Psoas muscle (tissue), 8 donors: Measurements from ENCODE around the gene SLC15A4. TPM values are rescaled to one million over a fixed set of nuclear protein-coding genes. Genes with fewer than 3 reads are reported as not detected.

Experiments
- ATAC-seq, 4 donors: fragments of 200-7000 bp; cut with Tn5 transposase; one replicate each; pipeline ENCODE4 v1.9.1; 2020; ENCODE audit warnings: moderate library complexity in 3 of 4, mild to moderate bottlenecking in 2 of 4
- DNase-seq, 2 donors: peaks; one replicate each; pipeline ENCODE4 v3.0.0-alpha.2; 2020
- H3K27ac ChIP-seq: fragments of 200-600 bp; one replicate; pipeline ENCODE4 v1.8.0; 2022
- H3K27me3 ChIP-seq, 3 donors: fragments of 200-600 bp in 1 of 3; one replicate each; pipeline versions ENCODE4 v1.6.1 to v1.8.0; 2013 to 2022; ENCODE audit warnings: low read length in 2 of 3, mild to moderate bottlenecking in 2 of 3, moderate library complexity in 1 of 3; ENCODE audit not compliant: insufficient read depth in 3 of 3
- H3K36me3 ChIP-seq, 2 donors: fragments of 200-600 bp in 1 of 2; one replicate each; pipeline versions ENCODE4 v1.6.1 to v1.8.0; 2013 to 2022; ENCODE audit warnings: low read depth in 1 of 2, mild to moderate bottlenecking in 1 of 2, moderate library complexity in 1 of 2; ENCODE audit not compliant: insufficient read depth in 1 of 2
- H3K4me1 ChIP-seq: fragments of 200-600 bp; one replicate; pipeline ENCODE4 v1.8.0; 2022
- H3K4me3 ChIP-seq: fragments of 200-600 bp; one replicate; pipeline ENCODE4 v1.8.0; 2022; ENCODE audit warnings: mild to moderate bottlenecking
- H3K9me3 ChIP-seq: fragments of 200-600 bp; one replicate; pipeline ENCODE4 v1.8.0; 2022
- WGBS, 3 donors: extraction: QIAGEN DNeasy Blood & Tissue Kit; methylation state at CpG; one replicate each; pipeline versions ENCODE4 v1.1.6 to v1.1.7; 2013; 5-methylcytosine and 5-hydroxymethylcytosine counted together
- intact Hi-C, 2 donors: fragments of 100-400 bp; cut with DNase I; formaldehyde crosslinking; loops; one replicate each; pipeline versions ENCODE4 v1.11.0 to v1.14.2; 2022
- polyA plus RNA-seq, 3 donors: library from polyadenylated mRNA; stranded (reverse); fragments of 200-250 nt; gene quantifications; one replicate each; pipeline ENCODE4 v1.2.3, GENCODE V29; 2013
- total RNA-seq, 4 donors: library from RNA; stranded (reverse); fragmentation: NEBNext Ultra II Directional in 2 of 4; extraction: Animal tissue kit (Norgen Biotek cat#: 25700) in 2 of 4; gene quantifications; one replicate each; pipeline versions ENCODE4 v1.2.1 to v1.2.4, GENCODE V29; 2021 to 2023
- TF ChIP-seq, protein P1 (sequence below): fragments of 200-600 bp; IDR thresholded peaks from one replicate; pipeline ENCODE4 v1.8.0; 2022; ENCODE audit warnings: antibody characterized with exemption
- donor health status: healthy with polysubstance abuse.
- donor health status: DM: no; HTN: no; CAD: no; lungs with moderate emphysema.
- donor health status: Bipolar disorder and iron deficiency.
- donor health status: healthy.
- donor health status: DM: yes; HTN: yes; CAD: no.
- donor health status: DM: no; HTN: no; CAD: no.
- donor health status: DM: no; HTN: no; CAD: no.
- donor health status: DM: yes; HTN: yes; CAD: no.

The SLC15A4 gene
- total and polyA plus RNA-seq, 7 donors, result 21.9 to 54.0 (median 30.2) TPM

DNA sequence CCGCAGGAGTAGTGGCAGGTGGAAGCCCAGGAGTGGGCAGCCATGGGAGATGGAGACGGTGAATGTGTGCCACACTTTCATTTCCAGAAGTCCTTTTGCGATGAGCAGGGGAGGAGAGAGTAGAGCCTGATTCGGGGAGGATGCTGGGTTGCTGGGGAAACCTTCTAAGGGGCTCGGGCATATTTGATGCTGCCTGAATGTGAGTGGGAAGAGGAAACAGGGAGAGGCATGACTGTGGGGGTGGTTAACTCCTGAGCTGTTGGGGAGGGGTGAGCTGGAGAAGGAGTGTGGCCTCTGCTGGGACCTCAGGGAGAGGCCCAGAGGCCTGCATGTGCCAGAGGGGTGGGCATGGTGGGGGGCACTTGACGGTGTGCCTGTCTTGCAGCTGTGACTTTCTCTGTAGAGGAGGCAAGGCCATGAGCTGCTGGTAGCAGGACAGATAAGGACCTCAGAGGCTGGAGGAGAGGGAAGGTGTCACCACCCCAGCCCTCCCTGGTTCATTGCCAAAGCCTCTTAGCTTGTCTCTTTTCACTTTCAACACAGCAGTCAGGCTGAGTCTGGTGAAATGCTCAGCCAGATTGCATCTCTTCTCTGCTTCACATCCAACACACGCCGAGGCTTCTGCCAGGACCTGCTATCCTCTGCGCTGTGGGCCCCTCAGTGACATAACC lies 40.9 kb upstream of the SLC15A4 start:
- TF ChIP-seq, protein P1, sequence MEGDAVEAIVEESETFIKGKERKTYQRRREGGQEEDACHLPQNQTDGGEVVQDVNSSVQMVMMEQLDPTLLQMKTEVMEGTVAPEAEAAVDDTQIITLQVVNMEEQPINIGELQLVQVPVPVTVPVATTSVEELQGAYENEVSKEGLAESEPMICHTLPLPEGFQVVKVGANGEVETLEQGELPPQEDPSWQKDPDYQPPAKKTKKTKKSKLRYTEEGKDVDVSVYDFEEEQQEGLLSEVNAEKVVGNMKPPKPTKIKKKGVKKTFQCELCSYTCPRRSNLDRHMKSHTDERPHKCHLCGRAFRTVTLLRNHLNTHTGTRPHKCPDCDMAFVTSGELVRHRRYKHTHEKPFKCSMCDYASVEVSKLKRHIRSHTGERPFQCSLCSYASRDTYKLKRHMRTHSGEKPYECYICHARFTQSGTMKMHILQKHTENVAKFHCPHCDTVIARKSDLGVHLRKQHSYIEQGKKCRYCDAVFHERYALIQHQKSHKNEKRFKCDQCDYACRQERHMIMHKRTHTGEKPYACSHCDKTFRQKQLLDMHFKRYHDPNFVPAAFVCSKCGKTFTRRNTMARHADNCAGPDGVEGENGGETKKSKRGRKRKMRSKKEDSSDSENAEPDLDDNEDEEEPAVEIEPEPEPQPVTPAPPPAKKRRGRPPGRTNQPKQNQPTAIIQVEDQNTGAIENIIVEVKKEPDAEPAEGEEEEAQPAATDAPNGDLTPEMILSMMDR, result no peak
- no peak overlapping the region for H3K27ac ChIP-seq
- no peaks in the 10 kb centered on the region for H3K36me3 ChIP-seq
- no peaks in the 10 kb centered on the region for H3K9me3 ChIP-seq
- intact Hi-C loops, result no loop called here
- H3K4me3 ChIP-seq, result no peak overlapping the region
- peaks cover 0 to 2% (median 0%) of the 10 kb centered on the region in 3 donors for H3K27me3 ChIP-seq
- WGBS, 3 donors, result 75 to 78% (median 76%) methylated on average over 9 of the region's 9 CpGs
- DNase-seq (no peak), ATAC-seq (no peak)
- H3K4me1 ChIP-seq, result no peaks in the 10 kb centered on the region

- peaks cover 0 to 2% (median 0%) of the 10 kb centered on the region in 3 donors for H3K27me3 ChIP-seq
- intact Hi-C loops, result no loop called here
- DNase-seq (no peak), ATAC-seq (no peak)
- TF ChIP-seq, protein P1, result no peak
- H3K4me1 ChIP-seq, result no peaks in the 10 kb centered on the region
- H3K4me3 ChIP-seq, result no peak overlapping the region
- 67 to 80% (median 74%) methylated on average over 11 of the region's 11 CpGs for WGBS, 3 donors
- H3K27ac ChIP-seq, result no peak overlapping the region
- no peaks in the 10 kb centered on the region for H3K9me3 ChIP-seq
- no peaks in the 10 kb centered on the region for H3K36me3 ChIP-seq
Observed at GRCh38 chr12:128863957-128864356, 40.2 kb upstream of the SLC15A4 start.

- TF ChIP-seq, protein P1, result no peak
- Histone ChIP-seq H3K4me1 (no peaks in the 10 kb centered on the region), H3K27me3 (no peaks in the 10 kb centered on the region), H3K36me3 (no peaks in the 10 kb centered on the region), H3K27ac (no peak overlapping the region), H3K9me3 (no peaks in the 10 kb centered on the region), H3K4me3 (no peak overlapping the region)
- ATAC-seq, result no peak
- DNase-seq, result no peak
- intact Hi-C loops, result no loop called here
- 79 to 83% (median 83%) methylated on average over 15 of the region's 15 CpGs for whole genome bisulfite sequencing, 3 donors
Observed at GRCh38 chr12:128861226-128862016, 37.7 kb upstream of the SLC15A4 start.

DNA sequence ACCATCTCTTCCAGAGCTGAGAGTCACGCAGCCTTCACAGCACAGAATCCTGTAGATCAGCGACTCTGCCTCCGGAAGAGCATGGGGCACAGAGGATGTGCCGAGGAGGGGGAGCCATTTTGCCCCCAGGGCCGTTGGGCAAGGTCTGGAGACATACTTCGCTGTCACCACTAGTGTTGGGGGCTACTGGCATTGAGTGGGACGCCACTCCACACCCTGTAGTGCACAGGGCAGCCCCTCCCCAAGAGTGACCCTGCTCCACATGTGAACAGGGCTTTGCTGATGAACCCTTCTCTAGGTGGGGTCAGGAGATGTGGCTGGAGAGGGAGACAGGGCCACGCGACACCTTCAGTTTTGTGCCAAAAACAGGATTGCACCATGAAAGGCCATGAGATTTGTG lies 35.6 kb upstream of the SLC15A4 start:
- intact Hi-C loops, result no loop called here
- Histone ChIP-seq H3K27ac (no peak overlapping the region), H3K36me3 (no peaks in the 10 kb centered on the region), H3K27me3 (peaks cover 0 to 6% (median 0%) of the 10 kb centered on the region in 3 donors), H3K4me3 (no peak overlapping the region), H3K4me1 (no peaks in the 10 kb centered on the region), H3K9me3 (no peaks in the 10 kb centered on the region)
- 83 to 87% (median 84%) methylated on average over 9 of the region's 9 CpGs for WGBS, 3 donors
- ATAC-seq, result no peak
- no peak for DNase-seq
- TF ChIP-seq, protein P1, result no peak
